ENCODE data around the gene ZCCHC4.

DNA sequence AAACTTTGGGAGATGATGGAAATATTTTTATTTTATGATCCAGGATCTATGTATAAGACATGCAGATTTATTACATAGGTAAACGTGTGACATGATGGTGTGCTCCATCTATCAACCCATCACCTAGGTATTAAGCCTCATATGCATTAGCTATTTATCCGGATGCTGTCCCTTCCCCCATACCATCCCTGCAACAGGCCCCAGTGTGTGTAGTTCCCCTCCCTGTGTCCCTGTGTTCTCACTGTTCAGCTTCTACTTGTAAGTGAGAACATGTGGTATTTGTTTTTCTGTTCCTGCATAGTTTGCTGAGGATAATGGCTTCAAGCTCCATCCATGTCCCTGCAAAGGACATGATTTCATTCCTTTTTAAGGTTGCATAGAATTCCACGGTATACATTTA is 28.1 kb upstream of the ZCCHC4 start:
- no peak for TF ChIP-seq FOXP2 (optimal IDR thresholded peaks at IDR 0.05; ENCODE audit: borderline replicate concordance, extremely low read depth, extremely low read length, insufficient read depth)
- TF ChIP-seq TAF1 (IDR thresholded peaks at IDR 0.05; ENCODE audit: borderline replicate concordance, insufficient read depth, low read length) = no peak
